GM20431 (cell line): ENCODE data around the gene ASTN1.

Experiments used
- in situ Hi-C: fragments of 300-500 bp; cut with MseI, MboI; formaldehyde crosslinking; loops from one replicate; pipeline ENCODE4 v1.15.0; 2020; ENCODE audit warnings: low sequenced_read_pairs; ENCODE audit not compliant: unreplicated experiment

ASTN1 gene

DNA sequence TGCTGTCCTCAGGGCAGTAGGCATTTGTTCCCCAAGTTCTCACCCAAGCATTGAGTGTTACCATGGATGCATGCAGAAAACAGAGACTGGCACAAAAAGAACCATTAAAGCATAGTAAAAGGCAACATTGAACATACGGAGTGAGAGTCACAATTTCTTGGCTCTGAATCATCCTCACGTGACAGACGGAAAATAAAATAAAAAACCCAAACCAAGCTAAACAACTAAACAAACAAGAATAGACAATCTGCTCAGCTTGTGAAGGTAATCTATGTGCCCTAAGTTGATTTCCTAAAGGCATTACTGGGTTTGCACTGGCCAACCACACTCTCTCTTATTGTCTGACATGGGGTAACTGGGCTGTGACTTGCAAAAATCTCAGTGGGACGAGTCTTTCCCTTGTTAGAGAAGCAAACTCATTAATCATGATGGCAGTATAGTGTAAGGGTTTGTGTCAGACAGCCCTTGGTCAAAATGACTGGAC, 306.0 kb downstream of the ASTN1 start:
- in situ Hi-C loops: no loop called here

DNA sequence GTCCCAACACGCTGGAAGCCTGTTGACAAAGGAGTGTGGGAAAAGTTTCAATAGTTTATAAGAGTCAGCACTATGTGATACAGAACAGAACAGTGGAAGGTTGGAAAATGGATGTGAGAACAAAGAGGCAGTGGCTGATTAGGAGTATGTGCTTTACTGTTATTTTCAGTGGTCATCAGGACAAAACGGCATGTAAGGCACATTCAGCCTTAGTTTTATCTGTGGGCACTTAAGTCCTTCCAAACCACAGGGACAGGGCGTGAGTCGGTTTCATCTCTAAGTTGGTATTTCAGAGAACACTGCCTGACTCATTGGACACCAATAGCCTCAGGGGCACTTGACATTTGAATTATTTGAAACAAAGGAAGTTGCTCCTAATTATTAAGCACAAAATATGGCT, 306.9 kb downstream of the ASTN1 start:
- in situ Hi-C loops: no loop called here

GRCh38 chr1:176854758-176855745, 309.5 kb downstream of the ASTN1 start:
- in situ Hi-C loops: no loop called here

DNA sequence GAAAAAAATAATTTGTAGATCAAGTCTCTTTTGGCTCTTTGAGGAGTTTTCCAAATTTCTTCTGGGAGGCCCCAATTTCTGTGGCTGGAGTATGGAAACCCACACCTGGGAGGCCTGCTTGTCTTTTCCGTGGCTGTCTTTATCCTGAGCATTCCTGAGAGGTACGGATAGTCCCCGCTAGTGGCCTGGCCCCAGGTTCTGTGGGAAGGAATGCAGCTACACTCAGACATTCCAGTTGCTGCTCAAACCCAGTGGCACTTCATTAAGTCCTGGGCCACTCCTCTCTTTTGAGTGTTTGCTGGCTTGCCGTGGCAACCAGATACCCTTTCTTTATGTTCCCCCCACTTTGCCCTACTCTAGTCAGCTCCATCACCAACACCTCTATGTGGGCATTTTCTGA, 310.4 kb downstream of the ASTN1 start:
- in situ Hi-C loops: no loop called here

- in situ Hi-C loops: no loop called here
Observed at GRCh38 chr1:176853503-176853902, 311.0 kb downstream of the ASTN1 start.

GRCh38 chr1:176852124-176852523, 312.4 kb downstream of the ASTN1 start:
- in situ Hi-C loops: no loop called here

- in situ Hi-C loops: no loop called here
Observed at GRCh38 chr1:176850871-176851270, 313.6 kb downstream of the ASTN1 start.

- in situ Hi-C loops: no loop called here
Observed at GRCh38 chr1:176849281-176849680, 315.2 kb downstream of the ASTN1 start.

DNA sequence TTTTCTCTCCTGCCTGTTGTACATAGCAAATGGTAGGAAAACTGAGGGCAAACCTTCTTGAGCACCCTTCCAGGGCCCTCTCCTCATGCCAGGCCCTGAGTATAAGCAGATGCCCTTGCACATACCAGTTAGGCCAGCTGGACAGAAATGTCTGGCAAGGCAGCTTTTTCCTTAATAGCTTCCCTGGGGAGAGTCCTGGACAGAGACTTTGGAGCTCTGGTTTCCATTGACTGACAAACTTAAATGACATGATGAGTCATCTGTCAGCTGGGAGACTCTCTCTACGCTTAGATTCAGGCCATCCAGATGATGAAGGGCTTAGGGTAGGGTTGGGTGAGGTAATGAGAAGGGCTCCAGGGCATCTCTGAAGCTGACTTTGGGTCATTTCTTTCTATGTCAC, 317.5 kb downstream of the ASTN1 start:
- in situ Hi-C loops: no loop called here

DNA sequence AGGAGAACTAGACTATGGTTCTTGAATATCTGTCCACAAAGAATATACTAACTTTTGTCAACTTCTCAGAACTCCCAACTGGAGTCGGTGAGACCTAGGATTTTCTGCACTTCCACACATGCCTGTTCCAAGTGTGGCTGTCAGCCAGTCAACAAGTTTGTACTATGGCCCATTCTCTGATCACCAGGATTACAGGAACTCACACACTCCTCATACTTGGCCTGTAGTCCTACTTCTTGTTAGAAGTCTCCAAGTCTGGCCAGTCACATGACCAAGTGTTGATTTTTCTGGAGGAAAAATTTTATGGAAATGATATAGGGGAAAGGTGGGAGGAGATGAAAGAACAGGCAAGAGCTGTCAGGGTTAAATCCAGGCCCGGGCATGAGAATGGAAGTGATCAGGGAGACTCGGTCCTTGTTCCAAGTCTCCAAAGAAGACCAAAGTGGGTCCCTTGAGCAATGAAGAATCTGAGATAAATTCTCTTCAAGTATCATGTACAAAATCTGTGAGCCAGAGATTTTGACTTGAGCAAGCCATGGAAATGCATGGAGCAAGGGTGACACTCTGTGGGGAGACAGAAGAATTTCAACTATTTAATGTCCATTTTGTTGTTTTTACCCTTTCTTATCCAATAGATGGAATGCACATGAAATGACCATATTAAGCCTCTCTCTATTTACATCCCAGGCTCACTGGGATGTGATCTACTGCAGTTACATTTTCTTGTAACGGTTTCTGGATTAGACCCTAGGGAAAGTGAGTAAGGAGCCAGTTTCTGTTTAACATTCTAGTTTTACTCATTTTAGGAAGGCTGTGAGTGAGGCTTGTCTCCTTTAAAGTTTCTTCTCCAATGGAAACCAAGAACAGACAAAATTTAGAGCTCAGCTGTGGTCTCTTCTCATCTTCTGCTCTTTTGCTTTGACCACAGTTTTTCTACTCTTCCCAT, 320.9 kb downstream of the ASTN1 start:
- in situ Hi-C loops: no loop called here

DNA sequence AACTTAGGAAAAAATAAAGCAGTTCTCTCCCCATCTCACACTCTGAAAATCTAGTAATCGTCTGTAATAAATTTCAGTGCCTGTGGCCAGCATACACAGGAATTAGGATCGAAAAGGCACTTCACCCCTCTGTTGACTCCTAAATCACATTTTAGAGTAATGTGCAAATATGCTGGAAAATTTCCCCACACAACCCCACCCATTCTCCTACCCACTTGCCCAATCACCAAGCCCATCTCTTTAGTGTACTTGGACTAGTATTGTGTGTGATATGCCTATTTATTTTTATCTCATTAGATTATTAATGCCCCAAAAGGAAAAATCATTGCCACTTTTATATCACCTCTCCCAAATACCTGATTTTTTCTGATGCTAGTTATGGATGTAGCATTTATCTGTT, 323.3 kb downstream of the ASTN1 start:
- in situ Hi-C loops: no loop called here

- in situ Hi-C loops: no loop called here
Observed at GRCh38 chr1:176839216-176839615, 325.3 kb downstream of the ASTN1 start.

- in situ Hi-C loops: no loop called here
Observed at GRCh38 chr1:176838276-176838995, 326.1 kb downstream of the ASTN1 start.

DNA sequence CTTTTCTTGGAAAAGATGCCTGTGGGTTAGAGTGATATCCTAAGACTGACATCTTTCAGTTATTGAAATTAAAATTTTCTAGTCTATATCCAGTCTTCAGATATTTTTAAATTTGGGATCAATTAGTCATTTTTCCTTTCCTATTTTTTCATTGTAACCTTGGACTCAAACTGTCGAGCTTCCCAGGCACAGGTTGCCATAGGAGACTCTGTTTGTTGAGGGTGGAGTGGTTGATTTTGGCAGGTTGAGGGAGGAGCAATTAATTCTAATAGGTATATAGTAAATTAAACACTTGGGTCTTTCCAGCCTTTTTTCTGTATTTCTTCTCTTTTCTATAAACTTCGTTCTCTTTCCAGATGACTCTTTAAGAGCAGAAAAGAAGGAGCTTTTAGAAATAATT, 326.8 kb downstream of the ASTN1 start:
- in situ Hi-C loops: no loop called here

DNA sequence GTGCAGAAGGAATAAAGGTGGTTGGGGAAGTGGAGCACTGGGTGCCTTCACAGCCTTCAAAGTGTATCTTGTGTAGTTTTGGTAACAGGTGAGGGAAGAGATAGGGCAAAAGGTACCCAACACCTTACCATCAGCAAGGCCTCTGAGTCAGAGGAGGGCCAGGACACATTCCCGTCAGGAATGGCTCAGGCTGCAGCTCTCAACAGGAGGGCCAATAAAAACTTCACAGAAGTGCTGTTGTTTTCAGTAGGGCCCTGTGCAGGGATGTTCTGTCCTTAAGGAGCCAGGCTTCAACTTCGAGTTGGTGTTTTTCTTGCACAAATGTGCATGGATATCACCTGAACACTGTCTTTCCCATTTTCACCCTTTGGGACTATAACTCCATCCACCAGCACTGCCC, 333.4 kb downstream of the ASTN1 start:
- in situ Hi-C loops: no loop called here

DNA sequence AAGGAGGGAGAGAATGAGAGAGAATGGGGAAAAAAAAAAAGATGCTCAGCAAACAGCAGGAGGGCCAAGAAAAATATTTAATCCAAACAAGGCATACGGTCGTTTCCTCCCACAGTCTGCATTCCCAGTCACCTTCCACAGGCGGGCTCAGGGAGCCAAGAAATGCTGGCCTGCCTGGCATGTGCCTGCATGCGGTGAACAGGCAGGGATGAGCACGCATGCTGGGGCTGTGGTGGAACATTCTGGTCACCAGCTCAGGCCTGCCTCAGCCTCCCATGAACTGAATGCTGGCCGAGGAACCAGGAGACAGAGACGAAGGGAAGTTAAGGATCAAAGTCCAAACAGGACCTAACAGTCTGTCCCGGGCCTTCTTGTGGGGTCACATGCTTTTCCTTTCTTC, 335.3 kb downstream of the ASTN1 start:
- in situ Hi-C loops: no loop called here

DNA sequence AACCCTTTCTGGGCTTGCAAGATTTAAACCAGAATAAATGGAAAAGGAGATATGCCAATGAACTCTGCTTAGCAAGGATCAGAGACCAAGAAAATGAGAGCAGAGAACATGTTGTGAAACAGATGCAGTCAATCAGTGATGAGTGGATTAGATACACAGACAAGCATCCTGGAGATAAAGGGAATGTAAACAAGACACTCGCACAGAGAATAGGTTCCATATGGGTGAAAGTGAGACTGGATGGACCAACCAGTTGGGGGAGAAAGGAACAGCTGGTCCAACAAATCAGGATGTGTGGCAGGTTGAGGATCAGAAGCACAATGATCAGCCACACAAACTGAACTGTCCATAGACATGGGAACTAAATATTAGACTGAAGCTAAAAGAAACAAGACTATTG, 338.2 kb downstream of the ASTN1 start:
- in situ Hi-C loops: no loop called here

DNA sequence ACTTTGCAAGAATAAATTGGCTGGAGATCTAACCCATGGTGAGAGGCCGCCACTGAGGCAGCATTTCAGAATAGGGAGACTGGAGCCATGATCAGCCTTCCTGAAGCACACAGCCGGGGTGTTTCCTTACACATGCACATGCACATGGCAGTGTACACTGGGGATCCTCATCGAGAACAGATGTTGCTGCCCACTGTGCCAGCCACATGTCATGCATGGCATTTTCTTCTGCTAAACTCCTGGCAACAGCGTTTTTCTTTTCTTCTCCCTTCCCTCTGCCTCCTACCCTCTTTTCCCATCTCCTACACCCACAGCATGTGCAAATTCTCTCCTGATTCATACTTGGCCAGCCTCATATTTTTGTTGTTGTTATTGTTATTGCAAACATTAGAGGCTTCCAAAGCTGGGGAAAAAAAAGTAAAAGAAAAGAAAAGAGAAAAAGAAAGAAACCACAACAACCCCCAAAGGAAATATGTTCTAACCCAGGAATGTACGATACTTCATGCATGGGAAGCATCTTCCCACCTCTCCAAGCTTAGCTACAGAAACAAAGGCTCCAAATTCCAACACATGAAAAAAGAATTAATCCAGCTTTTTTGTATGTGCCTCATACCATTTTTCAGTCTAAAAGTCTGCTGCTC, 344.0 kb downstream of the ASTN1 start:
- in situ Hi-C loops: no loop called here

DNA sequence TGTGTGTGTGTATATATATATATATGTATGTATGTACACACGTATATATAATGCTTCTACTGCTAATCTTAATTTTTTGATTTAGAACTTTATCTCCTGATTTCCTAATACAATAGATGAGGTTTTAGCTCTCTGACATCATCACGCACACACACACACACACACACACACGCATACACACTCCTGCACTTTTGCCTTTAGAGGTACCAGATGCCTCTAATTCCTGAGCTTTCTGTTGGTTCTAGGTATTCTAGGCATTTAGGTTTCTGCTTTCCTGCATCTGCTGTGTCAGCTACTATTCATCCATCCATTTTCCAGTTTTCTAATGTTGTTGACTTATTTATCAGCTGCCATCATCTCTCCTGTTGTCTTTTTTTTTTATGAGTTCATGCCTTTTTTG, 348.3 kb downstream of the ASTN1 start:
- in situ Hi-C loops: no loop called here

GRCh38 chr1:176815621-176816020, 348.9 kb downstream of the ASTN1 start:
- in situ Hi-C loops: no loop called here
